HCEC 1CT (cell line): ENCODE measurements around the gene PLA2R1.

ENCODE experiments used
- DNase-seq: peaks from one replicate; pipeline ENCODE4 v3.0.0-alpha.2; 2017

Gene PLA2R1

DNA sequence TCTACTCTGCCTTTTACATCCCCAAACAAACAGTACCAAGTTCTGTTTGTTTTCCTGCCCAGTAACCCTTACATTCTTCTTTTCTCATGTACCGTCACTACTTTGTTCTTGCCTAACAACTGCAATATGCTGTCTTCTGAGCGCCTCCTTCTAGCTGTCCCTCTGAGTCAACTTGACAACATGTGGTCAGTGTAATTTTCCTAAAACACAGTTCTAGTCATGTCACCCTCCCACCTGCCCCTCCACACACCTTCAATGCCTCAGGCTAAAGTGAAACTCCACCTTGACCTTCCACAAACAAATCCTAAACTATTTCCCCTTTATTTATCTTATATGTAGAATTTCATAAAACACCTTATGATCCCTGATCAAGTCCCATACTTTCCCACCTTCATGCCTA, 139.9 kb downstream of the PLA2R1 start:
- DNase-seq = no peak

DNA sequence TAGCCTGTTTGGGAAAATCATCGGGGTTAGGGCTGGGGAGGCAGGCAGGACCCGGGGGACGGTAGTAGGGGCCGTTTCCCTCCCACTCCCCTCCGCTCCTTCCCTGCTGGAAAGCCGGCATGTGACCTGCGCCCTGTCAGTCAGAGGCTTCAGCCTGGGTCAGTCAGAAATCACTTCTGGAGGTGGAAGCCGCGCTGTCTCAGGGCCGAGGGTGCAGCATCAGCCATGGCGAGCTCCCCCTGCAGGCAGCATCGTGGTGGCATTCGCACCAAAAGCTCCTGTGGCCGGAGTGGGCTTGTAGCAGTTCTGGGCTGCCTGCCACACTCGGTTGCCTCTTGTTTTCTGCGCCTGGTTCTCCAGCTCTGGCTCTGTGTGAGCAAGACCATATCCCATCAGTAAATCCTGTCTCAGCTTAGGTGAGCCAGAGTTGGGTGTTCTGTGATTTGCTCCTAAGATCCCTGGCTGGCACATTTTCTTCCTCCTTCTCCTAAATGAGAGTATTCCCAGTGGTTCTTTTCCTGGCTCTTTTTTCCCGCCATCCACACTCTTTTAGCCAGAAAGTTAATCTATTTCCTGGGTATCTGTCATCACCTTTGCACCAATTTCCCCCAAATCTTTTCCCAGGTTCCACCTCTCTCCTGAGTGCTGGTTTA, 140.5 kb downstream of the PLA2R1 start:
- DNase-seq = peak; percentile 47

DNA sequence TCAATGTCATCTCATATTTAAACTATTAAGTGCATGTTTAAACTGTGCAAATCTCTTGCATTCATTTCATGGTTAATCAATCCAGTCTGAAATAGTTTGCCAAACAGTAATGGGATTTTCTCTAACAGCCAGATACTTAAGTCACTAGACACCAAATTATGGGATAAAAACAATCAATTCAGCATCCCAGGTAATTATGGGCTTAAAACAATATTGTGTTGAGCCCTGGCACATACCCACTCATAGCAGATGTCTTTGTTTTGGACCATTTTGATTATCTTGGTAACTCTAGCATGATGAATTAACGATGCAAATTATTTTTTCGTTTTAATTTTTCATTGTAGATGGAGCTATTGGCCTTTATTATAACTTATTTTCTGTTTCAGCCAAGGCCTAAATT, 145.9 kb downstream of the PLA2R1 start:
- DNase-seq = no peak

DNA sequence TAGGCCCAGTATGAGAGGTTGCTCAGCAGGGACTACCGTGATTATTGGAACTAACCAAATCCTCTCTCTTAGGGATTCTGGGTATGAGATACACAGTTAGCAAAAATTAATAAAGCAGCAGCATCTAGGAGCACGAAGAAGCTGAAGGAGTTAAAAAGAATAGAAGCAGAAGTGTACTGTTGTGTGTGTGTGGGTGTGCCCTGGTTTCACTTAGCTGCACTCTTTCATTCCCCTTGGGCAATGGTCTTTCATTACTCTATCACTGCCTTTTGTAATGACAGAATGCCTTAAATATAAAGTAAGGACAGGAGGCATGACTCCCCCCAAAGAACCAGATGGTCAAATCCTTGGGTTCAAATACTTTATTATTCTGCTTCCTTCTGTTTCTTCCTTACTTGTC, 148.5 kb downstream of the PLA2R1 start:
- DNase-seq = no peak

DNA sequence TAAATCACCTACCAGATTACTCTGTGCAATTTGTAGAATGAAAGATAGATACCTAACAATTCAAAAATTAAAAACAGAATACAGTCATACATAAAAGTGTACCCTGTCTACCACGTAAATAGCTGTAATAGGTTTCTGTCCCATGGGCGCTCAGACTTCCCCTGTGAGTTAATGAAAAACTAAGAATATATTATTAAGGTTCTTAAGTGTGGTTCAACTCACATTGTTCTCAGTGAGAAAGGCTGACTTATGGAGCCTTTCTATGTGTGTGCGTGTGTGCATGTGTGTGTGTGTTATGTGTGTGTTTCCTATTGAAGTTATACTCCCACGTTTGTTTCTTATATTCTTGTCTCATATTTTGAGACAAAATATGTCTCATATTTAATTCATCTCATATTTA, 149.8 kb downstream of the PLA2R1 start:
- no peak for DNase-seq

DNA sequence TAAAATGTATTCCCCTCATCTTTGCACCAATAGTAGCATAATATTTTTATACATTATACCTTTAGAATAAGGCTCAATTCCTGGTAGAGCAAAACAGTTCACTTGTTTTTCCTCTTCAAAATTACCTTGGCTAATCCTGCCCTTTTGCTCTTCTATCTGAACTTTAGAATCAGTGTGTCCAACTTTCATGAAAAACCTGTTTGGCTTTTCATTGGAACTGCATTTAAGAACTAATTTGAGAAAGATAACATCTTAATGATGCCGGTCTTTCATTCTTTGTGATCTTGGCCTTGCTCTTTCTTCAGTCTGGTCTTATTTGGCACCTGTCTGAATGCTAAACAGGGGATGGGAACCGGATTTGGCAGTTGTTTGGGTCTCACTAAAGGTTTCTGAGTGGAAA, 151.5 kb downstream of the PLA2R1 start:
- DNase-seq = no peak

DNA sequence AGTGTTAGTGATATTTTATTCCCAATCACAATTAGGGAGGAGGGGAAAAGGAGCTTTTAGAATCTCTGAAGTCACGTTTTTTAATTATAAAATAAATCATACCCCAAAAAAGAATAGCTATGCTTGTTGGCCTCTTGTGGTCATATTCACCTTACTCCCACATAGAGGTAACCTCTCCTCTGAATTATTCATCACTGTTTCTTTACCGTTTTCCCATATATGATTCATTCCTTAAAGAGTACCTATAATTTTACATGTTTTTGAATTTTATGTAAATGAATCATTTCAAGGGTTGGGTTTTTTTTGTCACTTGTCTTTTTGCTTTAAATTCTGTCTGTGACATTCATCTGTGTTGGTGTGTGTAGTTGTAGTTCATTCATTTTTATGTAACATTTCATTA, 153.8 kb downstream of the PLA2R1 start:
- DNase-seq = no peak

DNA sequence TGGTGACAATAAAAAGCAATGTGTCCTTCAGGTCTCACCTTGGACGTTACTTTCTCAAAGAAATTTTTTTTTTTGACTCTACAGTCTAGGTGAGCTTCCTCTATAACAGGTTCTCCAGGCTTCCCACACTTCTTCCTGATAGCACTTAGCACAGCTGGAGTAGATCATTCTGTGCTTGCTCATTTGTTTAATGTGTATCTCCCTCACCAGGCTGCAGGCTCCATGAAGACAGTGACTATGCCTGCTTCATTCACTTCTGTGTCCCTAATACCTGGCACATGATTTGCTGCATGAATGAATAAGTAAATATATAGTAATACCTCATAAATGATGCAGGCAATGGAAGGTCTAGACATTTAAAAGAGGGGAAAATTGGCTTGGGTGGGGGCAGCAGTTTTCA, 154.5 kb downstream of the PLA2R1 start:
- DNase-seq = no peak

DNA sequence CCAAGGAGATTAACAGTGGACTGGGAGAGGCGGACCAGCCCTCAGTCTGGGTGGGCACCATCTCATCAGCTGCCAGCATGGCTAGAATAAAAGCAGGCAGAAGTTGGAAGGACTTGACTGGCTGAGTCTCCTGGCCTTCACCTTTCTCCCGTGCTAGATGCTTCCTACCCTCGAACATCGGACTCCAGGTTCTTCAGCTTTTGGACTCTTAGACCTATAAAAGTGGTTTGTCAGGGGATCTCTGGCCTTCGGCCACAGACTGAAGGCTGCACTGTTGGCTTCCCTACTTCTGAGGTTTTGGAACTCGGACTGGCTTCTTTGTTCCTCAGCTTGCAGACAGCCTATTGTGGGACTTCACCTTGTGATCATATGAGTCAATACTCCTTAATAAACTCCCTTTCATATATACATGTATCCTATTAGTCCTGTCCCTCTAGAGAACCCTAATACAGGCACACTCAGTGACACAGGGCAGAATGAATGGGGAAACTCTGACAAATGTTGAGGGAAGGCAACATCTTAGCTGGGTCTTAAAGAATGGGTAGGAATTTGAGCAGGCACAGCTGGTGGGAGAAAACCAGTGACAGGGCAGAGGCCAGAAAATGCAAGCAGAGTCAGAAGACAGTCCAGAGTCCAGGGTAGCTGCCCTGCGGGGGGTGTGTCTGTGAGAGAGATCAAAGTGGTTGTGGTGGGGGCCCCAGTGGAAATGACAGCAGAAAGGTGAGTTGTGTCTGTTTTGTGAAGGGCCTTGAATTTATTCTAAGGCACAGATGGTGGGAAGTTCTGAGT, 156.3 kb downstream of the PLA2R1 start:
- no peak for DNase-seq

DNA sequence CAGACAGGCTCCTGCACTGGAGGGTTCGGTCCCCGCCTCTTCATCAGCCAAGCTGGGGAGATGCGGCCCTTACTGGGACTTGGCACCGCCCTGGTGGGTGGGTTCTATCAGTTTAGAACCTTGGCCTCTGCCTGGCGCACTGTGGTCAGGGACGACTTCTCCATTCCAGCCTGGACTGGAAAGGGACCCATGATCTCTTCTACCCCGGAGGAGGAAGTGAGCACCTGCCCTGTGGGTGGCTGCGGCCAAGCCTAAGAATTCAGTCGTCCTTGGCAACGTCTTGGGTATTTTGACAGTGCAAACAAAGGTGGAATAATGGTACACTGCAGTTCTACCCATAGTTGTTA, 157.5 kb downstream of the PLA2R1 start:
- DNase-seq = no peak

DNA sequence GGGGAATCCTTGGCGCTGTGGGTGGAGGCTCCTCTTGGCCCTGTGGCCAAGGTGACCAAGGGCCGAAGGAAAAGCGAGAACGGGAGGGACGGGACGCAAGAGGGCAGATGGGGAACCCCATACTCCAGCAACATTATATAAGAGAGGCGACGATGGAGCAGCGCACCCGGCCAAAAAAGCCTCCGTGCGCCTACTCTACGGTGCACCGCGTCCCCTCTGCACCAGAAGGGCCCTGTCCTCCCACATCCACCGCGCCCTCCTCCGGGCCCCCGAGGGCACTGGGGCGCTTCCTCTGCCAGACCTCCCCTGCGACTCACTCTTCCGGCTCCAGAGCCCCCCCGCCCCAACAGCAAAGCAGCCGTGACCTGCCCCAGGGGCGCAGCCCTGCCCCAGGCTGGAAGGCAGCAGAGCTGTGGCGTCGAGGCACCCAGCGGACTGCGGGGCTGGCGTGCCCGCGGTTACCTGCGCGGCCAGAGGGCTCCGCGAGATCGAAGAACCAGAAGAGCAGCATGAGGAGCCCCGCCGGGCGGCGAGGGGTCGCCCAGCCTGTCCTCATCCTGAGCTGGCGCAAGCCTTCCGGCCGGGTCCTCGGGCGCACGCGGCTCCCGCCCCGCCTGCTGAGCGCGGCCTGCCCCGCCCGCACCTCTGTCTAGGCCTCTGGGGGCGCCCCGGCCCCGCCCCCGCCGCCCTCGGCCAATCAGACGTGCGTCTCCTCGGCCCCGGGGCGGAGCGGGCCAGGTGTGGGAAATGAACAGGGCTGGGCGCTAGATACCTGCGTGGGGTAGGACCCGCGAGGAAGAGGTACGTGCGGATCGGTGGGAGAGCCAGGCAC, 158.1 kb downstream of the PLA2R1 start, which contains the start of gene LY75:
Gene LY75, minus strand, starts transcription at position 630 of the 832 bp plus-strand sequence.
- DNase-seq = no peak

DNA sequence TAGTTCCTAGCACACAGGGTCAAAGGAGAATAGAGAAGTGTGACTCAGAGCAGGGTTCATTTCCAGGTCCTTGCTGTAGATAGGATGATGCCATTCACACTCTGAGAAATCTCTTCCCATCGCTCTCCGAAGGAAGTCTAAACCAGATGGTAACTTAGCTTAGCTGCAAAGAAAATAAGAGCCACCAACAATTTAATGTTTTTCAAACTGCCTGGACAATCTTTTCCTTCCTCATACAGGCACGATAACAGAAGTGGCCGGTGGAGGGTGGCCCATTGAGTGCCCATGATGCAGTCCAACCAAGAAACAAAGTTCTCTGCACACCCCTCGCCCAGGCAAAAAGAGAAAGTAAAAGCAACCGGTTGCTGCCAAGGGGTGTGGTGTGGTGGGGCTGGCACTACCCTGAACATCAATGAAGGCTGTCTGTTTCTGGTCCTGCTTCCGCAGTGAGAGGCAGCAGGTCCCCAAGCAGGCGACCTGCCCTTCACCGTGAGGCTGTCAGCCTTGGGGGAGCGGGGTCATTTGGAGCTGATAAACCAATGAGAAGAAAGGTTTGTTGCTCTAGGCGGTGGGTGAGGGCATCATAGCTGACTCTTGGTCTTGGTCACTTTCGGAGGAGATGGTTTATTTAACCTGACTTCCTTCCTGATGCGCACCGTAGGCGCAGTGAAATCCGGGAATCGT, 158.8 kb downstream of the PLA2R1 start:
- DNase-seq = no peak

DNA sequence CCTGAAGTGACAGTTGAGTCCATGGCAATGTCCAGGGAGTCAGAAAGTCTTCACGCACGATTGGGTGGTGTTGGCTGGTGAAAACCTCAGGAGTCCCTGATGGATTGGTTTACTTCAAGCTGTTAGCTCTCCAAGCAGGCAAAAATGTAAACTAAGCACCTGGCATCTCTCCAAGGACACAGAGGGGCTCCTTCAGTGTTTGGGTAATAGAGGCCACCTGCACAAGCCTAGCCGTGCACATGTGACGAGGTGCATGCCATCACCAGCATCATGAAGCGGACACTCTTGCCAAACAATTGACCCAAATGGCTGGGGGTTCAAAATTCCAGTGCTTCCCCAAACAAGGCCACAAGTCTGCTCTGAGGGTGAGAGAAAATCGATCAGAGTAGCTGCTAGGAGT, 159.7 kb downstream of the PLA2R1 start:
- no peak for DNase-seq

DNA sequence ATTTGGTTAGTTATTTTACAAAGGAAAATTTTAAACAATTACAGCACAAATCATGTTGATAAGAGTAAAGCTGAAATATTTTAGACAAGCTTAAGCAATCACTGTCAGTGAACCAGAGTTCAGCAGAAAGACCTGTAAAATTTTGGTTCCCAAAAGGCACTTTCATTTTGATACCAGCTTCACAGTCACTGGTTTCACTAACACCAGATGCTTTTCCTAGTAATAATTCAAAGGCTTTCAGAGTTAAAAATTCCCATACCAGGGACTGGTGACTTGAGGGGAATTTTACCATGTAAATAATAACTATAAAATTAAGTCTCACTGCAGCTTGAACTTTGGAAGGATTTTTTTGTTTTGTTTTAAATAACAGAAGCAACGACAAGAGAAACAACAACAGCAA, 162.1 kb downstream of the PLA2R1 start:
- no peak for DNase-seq

DNA sequence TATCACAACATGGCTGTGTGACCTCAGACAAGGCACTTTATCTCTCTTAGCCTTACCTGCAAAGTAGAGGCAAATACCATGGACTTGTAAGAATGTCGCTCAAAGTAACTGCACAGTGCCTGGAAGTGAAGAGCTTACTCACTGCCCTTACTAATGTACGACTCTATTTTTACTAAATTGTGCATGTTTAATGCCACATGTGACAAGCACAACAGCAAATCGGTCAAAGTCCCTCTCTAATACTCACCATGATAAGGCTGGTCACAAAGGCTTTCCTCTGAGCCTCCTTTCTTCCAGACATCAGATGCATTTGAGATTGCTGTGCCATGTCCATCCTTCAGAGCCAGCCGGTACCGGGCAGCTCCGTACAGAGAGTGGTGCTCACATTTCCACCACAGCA, 164.0 kb downstream of the PLA2R1 start:
- DNase-seq = no peak

DNA sequence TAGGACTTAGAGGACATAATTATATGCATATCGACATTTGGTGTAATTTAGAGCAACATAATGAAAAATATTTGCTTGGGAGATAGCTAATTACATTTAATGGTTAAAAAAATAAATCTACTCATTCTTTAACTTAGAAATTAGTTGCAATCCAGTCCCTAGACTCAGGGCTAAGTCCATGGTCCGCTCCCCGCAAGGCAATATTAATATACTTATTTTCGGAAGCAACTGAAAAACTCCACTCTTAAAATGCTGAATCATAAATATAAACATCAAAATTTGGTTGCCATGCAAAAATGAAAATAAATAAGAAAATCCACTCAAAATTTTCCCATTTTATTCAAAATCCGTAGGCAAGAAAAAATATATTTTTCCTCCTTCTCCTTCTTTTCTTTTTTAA, 164.7 kb downstream of the PLA2R1 start:
- DNase-seq = no peak

DNA sequence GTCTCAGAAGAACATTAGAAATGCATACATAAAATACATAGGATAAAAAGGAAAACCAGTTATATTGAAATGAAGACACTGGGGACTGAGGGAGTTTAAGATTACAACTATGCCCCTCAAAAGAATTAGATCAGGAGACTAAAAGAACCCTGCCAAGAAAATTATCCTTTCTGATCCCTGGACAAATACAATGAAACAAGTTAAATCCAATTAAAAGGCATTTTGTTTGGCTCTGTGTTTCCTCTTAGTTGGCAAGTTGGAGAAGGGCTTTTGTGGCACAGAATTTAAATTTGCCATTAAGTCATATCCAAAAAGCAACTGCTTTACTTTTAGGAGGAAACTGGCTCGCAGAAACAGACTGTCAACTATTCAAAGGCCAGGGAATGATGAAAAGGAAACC, 165.3 kb downstream of the PLA2R1 start:
- DNase-seq = no peak

DNA sequence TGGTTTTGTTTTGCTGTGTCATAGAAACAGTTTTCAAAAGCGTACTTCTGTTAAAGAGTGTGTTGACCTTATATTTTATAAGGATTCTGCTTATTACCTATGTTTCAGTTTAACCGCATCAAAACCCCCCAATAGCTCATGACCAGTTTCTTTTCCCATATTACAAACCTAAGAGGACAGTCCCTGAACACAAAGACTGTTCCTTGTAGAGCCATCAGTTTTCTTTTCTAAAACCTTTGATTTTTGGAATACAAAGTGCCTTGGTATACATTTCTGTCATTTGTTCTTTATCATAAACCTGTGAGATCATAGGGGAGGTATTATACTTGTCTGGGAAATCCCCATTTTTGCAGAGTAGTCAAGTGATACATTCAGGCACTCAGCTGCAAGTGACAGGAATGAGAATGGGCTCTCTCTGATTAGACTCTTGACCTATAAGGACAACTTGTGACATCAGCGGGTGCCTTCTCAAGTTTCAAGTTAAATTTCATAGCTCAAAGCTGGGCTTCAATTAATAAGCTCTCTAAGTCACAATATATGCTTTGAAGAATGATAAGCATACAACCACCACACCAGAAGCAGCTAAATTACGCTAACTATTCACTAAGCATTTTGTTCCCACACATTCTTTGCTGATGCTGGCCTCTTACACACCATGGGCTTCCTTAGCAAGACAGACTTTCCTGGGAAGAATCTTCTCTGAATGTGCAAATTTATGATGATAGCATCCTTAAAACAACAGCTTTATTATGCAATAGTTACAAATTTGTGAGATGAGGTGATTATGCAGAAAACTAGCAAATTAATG, 167.0 kb downstream of the PLA2R1 start:
- DNase-seq = no peak

DNA sequence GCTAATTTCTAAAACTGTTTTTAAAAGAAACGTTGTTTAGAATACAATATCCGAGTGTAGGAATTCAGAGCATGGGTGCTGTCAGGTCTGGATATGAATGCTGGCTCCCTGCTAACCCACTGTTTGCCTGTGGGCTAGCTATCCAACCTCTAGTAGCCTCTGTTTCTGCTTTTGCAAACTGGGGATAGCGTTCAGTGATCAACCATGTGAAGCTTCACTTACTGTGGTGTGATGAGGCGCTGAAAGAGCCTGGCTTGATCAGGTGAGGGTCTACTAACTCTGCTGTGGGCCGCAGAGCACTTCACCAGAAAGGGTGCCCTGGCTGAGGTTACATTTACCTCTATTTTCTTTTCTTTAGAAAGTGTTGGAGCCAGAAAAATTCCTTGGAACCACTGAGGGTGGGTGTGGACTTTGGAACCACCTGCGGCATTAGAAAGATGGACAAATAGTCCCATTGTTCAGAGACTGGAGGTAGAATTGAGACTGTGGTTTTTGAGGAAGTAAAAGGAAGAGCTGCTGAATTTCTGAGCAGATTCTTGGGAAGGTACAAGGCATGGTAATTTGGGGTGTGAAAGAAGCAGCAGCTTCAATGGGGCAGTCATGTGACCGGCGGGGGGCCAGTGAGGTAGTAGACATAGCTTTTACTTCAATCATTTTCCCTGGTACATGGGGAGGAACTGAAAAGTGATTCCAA, 168.1 kb downstream of the PLA2R1 start:
- no peak for DNase-seq

DNA sequence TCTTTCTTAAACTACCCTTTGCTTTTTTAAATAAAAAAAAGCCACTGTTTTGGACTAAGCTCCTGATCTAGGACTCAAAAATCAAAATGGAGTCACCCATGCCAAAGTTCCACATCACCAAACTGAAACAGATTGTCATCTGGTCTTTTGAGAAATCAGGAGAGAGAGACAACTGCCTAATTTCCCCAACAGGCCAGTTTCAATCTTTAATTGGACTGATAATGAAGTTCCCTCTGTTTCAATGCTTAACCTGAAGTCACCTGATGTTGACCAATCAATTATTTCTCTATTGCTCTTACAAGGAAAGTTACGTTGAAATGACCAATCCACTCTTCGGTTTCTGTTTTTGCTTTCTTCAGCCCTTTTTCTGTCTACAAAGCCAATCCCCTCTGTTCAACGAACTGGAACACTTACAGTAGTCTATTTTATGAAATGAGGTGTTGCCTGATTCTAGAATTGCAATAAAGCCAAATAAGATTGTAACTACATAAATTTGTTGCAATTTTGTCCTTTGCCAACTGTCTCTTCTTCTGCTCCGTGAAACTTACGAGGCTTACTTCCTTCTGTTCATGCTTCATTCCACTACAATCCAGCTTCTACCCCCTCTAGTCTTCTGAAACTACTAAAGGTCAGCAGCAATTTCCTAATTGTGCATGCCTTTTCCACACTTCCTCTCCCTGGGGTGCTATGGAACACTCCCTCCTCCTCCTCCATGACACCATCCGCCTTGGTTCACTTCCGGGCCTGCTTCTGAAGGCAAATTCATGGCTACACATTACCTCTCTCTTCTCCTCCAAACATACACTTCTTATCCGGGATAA, 169.2 kb downstream of the PLA2R1 start:
- no peak for DNase-seq
